Stimulated activated CD4-positive, alpha-beta T cell treated with anti-CD3 and anti-CD28 coated beads, Interleukin-2, amount 100 ng/mL, for 48 hours (primary cell): ENCODE data around the gene DMAP1.
"Not testable (repeated sequence)": the region's sequence is repeated elsewhere in the genome, so short reads cannot be mapped to it uniquely, and the experiment has no call there.

Experiments
- DNase-seq, 2 donors: peaks; one replicate each; pipeline ENCODE4 v3.0.0-alpha.2; 2020

Gene DMAP1, protein sequence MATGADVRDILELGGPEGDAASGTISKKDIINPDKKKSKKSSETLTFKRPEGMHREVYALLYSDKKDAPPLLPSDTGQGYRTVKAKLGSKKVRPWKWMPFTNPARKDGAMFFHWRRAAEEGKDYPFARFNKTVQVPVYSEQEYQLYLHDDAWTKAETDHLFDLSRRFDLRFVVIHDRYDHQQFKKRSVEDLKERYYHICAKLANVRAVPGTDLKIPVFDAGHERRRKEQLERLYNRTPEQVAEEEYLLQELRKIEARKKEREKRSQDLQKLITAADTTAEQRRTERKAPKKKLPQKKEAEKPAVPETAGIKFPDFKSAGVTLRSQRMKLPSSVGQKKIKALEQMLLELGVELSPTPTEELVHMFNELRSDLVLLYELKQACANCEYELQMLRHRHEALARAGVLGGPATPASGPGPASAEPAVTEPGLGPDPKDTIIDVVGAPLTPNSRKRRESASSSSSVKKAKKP

DNA sequence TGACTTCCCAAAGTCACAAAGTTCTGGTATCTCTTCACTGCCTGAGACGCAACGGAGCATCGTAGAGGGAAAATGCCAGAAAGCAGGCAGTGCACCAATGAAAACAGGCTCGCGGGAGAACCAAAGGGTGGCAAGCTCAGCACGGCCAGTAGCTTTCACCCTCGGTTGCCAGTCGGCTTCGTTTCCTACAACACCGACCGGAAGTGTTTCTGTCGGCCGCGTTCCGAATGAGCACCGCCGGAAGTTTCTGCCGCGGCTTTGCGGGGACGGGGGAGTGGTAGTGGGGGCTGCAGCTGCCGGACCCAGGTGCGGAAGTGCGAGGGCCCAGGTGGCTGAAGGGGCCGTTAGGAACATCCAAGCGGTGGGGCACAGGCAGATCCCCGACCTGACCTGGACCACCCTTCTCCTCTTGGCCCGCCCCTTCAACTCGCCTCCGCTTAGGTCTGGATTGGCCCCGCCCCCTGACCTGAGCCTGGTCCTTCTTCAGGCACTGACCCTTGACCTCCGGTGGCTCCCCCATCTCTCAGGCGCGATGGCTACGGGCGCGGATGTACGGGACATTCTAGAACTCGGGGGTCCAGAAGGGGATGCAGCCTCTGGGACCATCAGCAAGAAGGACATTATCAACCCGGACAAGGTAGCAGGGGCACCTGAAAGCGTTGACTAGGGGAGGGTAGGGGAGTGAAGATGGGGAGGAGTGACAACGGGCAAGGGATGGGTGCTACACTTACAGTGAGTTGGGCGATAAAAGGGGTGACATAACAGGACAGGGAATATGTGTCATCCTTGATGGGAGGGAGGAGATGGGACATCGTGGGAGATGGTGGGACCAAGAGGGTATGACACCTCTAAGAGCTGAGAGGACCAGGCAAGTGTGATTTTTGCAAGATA lies at the start of gene DMAP1:
DMAP1 (plus strand) TSS at position 250 of the 891 bp plus-strand sequence; CDS start at position 533, 283 bp downstream.
- DNase-seq = peak; percentile 83 to 84

DNA sequence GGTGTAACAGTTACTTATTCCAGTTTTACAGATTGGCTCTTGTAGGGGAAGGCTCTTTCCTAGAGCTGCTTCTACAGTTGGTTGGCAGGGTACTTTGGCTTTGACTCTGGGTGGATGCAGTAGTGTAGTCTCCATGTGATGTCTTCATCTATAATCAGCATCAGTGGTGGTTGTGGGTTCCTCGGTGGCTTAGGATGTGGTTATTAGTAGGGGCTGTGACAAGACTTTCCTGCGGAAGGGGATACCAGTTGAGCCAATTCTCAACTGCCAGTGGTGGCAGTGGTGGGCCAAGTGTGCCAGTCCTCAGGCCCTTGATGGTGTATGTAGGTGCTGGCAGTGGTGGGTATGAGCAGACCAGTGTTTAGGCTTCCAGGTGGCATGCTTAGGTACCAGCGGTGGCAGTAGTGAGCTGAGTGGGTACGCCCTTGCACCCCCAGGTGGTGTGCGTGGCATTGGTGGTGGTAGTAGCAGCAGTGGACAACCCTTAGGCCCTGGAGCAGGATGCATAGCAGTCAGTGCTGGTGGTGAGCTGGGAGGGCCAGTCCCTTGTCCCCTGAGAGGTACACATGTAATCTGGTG lies 44.7 kb upstream of the DMAP1 start:
- DNase-seq = no peak

DNA sequence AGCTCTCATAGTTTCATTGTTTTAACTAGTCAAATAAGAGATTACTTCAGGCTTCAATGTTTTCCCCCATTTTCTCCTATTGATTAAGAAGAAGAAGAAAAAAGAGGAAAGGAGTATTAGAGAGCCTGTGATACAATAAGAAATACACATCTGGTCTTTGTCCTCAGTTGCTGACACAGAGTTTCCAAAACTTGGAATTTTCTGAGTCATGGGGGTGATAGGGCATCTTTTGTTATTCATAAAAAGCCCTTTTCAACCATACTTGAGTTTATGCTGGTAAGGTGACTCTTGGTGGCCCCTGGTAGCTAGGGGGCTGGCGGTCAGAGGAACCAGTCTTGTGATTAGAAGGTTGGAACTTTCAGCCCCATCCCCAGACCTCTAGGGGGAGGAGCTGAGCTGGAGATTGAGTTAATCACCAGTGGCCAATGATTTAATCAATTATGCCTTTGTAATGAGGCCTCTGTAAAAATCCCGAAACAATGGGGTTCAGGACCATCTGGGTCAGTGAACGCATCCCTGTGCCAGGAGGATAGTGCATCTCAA lies 42.9 kb upstream of the DMAP1 start:
- DNase-seq = no peak

DNA sequence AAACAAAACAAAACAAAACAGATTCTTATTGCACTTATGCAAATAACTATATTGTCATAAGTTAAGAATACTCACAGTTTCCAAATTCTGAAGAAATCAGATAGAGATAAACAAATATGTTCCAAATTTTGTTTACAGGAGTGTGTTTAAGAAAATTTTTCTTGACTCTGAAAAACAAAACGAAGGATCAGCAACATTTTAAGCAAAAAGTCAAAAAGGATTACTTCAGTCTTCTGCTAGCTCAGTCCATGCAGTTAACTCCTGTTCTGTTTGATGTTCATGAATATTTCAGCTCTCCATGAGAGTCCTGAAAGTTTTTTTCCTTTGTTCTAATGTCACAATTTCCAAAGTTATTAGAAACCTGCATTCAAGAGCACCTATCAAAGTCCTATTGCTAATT lies 38.6 kb upstream of the DMAP1 start:
- DNase-seq = no peak

DNA sequence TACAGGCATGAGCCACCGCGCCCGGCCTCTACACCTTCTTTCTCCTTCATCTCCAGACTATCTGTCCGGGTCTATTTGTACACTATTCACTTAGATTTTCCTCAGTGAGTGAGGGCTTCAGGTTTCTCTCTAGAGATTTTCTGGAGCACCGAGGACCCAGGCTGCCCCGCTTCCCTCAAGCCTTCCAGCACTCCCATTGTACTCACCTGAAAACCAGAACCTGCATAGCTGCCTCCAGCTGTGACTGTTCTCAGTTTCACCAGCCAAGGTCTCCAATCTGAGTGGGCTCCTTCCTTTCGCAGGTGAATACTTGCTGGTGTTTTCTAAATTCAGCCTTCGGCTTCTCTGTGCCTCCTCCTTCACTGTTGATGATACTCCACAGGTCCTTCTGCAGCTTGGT lies 12.9 kb upstream of the DMAP1 start:
- DNase-seq = no peak

DNA sequence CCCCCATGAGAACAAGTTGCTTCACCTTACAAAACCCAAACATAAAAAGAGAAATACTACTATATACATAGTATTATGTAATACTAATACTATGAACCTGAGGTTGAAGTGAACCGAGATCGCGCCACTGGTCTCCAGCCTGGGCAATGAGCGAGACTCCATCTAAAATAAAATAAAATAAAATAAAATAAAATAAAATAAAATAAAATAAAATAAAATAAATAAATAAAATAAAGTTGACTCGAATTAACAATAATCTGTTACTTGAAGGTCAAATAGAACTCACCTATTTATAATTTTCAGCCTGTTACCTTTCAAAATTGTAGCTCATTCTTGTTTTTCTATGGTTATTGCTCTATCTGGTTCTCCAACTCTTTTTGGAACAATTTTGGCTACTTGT lies 6.7 kb upstream of the DMAP1 start:
- DNase-seq = not testable (repeated sequence)

DNA sequence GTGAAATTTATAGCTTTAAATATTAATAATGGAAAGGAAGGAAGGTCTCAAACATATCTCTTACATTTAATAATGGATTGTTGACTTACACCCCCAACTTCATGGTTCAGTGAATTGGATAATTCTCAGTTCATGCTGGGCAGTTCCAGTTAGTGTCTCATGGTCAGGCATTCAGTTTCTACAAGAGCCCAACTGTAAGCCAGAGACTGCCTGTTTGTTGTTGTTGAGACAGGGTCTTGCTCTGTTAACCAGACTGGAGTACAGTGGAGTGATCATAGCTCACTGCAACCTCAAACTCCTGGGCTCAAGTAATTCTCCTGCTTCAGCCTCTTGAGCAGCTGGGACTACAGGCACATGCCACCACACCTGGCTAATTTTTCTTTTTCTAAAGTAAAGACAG lies 5.0 kb upstream of the DMAP1 start:
- no peak for DNase-seq

DNA sequence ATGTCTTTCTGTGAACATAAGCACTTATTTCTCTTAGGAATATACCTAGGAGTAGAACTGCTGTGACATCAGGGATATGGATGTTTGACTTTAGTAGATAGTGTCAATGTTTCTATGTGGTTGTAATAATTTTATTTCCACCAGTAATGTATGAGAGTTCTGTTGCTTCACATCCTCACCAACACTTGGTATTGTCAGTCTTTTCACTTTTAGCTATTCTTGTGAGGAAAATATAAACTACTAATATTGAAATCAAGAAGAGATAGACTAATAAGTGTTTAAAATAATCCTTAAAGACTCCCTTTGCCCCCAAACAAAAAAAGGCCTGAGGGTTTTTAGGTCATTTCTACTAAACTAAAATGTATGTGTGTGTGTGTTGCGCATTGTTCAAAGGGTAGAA lies 2.7 kb upstream of the DMAP1 start:
- DNase-seq = no peak

DNA sequence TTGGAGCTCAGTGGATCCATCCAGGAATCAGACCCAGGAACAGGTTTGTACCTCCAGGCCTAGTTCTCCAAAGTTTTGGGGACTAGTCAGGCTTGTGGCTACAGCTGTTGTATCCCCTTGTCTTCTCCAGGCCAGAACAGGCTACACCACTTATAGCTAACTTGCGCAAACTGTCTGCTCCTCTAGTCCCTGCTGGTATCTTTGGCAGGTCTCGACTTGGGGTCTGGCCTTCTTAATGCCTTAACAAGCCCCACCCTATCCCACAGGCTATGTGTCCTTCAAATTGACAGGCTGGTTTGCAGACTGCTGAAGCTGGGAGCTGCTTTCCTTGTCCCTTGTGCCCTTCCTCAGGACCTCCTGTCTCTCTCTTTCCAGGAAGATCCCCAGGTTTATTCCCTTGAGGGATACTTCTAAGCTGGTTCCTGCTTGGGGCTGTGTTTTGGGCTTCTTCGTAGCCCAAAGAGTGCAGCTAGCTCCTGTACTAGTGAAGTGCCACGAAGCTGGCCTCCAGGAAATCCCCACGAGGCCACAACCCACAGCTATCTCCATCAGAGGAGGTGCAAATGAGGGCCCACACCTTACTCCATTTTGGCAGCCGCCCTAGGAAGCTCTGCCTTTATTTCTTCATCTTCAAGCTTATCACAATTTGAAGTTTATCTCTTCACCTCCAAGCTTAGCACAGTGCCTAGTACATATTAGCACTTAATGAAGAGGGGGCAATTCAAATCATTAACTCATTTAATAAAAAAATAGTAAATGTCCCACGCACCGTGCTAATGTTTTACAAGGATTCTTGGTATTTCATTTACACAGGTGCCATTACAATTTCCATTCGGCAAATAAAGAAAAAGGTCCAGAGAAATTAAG lies 683 bp upstream of the DMAP1 start:
- peak in 1 of 2 donors; percentile 23 for DNase-seq

DNA sequence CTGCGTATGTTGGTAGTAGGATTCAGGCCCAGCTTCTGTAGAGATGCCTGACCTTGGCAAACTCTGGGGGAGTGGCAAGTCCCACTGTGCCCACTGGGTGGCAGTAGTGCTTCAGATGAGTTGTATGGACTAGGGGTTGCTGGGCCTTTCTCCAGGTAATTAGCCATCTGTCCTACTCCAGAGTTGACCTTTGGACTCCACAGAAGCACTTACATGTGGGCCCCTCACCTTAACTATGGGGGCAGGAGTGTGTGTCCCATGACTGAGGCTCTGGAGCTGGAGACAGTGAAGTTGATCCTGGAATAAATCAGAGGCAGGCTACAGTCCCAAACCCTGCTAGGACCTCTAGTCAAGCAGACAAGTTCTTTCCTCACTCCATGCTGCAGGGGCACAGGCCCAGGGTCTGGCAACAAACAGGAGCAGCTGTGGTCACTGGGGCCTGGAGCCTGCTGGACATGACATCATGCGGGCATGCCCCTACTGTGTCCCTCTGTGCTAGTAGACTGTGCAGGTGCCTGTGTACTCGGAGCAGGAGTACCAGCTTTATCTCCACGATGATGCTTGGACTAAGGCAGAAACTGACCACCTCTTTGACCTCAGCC lies 4.6 kb downstream of the DMAP1 start:
- peak; percentile 77 to 82 for DNase-seq

DNA sequence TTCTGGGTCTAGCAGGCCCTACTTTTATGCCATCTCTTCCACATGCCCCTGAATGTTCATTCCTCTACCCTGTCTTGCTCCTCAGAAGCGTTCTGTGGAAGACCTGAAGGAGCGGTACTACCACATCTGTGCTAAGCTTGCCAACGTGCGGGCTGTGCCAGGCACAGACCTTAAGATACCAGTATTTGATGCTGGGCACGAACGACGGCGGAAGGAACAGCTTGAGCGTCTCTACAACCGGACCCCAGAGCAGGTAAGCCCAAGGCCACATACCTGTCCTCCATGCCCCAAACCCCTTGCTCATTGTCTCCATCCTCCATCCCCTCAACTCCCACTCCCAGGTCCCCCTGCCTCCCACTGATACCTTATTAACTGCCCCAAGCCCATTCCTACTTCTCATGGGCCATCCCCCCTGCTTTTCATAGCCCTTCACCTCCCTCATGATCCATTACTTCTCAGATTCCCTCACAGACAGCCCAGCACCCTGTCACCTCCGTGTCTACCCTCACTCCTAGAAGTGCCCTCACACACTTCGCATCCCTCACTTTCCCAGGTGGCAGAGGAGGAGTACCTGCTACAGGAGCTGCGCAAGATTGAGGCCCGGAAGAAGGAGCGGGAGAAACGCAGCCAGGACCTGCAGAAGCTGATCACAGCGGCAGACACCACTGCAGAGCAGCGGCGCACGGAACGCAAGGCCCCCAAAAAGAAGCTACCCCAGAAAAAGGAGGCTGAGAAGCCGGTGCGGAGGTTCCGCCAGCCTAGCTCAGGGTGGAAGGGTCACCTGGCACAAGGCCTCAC lies 5.4 kb downstream of the DMAP1 start:
- no peak for DNase-seq

DNA sequence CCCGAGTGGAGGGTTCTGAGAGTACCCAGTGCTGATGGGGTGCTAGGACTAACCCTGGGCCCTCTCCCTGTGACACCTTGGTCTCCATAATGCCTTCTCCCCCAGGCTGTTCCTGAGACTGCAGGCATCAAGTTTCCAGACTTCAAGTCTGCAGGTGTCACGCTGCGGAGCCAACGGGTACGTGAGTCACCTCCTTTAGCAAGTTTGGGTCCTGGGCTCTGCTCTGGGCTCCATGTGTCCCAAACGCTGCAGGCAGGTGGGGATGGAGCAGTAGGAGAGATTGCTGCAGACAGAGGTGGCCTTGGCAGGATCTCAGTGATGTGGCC lies 6.0 kb downstream of the DMAP1 start:
- no peak for DNase-seq

DNA sequence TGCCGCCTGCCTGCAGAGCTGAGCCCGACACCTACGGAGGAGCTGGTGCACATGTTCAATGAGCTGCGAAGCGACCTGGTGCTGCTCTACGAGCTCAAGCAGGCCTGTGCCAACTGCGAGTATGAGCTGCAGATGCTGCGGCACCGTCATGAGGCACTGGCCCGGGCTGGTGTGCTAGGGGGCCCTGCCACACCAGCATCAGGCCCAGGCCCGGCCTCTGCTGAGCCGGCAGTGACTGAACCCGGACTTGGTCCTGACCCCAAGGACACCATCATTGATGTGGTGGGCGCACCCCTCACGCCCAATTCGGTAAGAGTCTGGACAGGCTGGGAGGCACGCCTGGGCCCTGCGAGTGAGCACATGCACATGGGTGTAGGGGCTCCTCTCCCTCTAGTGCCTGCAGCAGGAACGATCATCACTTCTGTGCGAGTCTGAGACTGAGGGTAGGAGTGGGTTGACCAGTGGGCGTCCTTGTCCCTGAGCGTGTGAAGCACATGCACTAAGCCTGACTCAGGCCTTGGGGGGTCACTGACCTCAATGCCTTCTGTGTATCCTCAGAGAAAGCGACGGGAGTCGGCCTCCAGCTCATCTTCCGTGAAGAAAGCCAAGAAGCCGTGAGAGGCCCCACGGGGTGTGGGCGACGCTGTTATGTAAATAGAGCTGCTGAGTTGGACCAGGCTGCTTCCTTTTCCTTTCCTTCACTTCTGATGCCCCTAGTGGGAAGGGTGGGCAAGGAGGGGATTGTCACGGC lies 6.9 kb downstream of the DMAP1 start:
- no peak for DNase-seq

DNA sequence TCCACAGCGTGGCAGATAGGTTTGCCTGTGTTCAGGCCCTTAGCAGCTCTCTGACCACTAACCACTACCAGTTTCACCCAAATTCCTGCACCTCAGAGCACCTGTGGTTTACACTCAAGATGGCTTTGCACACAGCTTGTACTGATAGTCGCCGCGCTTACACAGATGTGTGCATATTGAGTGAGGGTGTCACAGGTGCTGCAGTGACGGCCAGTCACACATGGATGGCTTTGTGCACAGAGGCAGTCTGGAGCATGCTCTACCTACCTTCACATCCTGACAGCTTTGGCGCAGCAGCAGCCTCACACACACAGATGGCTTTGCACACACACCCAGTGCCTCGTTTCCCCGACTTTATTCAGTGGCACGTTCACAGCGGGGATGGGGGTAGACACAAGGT lies 7.5 kb downstream of the DMAP1 start:
- DNase-seq = no peak

DNA sequence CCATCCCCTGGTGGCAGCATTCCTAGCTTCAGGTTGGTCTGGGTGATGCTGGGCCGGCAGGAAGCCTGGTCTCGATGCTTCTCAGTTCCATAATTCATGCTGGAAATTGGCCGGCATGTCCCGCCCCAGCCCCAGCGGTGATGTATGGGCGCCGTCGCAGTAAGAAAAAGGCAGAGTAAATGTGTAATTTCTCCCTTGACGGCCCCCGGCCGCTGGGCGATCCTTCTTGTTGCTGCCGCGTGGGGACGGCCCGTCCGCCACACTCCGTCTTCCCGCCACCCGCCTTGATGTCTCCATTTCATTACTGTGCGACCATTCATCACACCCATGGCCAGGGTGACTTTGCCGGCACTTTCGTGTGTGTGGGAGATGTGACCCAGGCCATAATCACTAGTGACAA lies 8.5 kb downstream of the DMAP1 start:
- no peak for DNase-seq

DNA sequence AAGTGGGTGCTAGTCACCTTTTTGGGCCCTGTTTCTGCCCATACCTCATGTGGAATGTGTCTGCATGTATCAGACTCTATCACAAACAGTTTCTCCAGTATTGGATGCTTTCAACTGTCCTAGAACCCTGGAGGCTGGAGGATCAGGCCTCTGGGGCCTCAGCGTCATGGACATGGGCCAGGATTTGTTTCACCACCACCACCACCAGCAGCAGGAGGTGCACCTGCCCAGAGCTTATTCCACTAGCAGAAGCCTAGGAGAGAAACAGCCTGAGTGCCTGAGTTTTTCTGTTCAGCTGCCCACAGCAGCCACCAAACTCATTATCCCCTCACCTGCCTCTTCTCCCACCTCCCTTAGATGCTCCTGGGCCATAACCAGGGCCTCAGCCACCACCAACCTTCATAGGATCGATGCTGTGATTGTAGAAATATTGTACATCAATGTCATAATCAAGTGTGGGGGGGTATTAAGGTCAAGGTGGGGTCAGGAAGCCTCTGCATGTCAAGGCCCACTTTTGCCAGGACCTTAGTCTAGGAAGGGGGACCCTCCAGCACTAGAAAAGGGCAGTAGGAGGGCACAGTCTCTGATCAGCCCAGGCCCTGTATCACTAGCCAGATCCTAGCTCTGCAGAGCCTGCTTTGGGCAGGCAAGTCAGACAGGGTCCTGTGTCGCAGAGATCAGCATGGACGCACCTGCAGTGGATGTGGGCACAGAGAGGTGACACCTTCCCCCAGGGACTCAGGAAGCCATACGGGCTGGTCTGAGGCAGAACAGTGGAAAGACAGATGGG lies 9.3 kb downstream of the DMAP1 start:
- no peak for DNase-seq

DNA sequence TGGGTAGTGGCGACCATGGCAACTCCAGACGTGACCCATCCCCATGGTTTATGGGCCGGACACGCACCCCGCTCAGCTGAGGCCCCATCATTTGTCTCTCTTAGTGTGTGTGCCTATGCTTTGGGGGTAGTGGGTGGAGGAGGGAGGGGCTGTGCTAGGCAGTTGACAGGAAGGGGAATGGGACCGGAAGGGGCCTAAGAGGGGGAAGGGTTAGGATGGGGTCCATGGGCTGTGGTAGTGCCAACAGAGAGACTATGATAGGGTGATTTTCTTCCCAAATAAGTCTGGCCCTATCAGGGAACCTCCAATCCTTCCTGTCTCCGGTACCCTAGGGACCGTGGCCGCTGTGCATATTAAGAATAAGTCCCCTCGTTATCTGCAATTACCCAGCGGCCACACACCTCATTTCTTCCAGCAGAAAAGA lies 9.9 kb downstream of the DMAP1 start:
- no peak for DNase-seq

DNA sequence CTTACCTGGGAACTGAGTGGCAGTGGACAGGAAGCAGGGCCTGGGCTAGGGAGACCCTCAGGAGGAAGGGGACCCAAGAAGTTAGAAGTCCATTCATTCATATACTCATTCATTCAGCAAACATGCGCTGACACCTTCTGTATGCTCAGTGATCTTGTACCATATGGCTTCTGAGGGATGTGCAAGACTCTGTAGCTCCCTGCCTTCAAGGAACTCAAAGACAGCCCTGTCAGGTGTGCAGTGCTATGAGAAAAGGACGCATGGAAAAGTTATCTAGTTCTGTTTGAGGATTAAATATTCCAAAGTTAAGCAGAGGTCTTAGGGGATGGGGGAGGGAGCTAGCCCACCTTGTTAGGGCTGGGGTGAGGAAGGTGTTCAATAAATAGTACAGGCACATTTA lies 12.5 kb downstream of the DMAP1 start:
- no peak for DNase-seq

DNA sequence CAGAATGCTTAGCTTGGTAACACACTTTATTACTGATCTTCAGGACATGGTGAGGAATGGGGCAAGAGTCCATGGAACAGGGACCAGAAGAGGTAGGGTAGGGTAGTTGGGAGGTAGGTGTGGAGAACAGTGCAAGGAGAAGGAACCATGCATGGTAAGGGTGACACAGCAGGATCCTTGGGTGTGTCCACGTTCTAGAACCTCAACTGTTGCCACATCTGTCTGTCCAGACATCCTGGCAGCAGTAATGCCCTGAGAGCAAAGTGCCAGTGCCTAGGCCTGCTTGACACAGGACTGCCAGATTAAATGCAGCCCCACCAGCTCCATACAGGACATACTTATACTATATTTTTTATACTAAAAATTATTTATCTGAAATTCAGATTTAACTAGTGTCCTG lies 13.9 kb downstream of the DMAP1 start:
- DNase-seq = no peak
